C4-2B (cell line): Measurements from ENCODE around the gene PAX9.

ENCODE experiments used
- CTCF ChIP-seq: fragments of 450-650 bp; conservative IDR thresholded peaks from 2 replicates; pipeline ENCODE4 v1.5.1; 2017; ENCODE audit warnings: mild to moderate bottlenecking
- ZFX ChIP-seq: fragments of 450-650 bp; IDR thresholded peaks from 2 replicates; pipeline ENCODE4 v1.6.1; 2017

GRCh38 chr14:36662543-36663403 is 1.1 kb downstream of the PAX9 start:
- TF ChIP-seq CTCF (no peak), ZFX (peak; percentile 63; the same call in 1 of the 2 replicates)
